ENCODE measurements around the gene ENO4.

The ENO4 gene

GRCh38 chr10:116919164-116919563 lies 69.9 kb downstream of the ENO4 start:
- no peak for DNase-seq

- DNase-seq = no peak
These were observed 70.4 kb downstream of the ENO4 start for GRCh38 chr10:116919706-116920105.

GRCh38 chr10:116925056-116925455 lies 75.8 kb downstream of the ENO4 start:
- DNase-seq = no peak

GRCh38 chr10:116926426-116926825 lies 77.1 kb downstream of the ENO4 start:
- DNase-seq = no peak

GRCh38 chr10:116931806-116932205 lies 82.5 kb downstream of the ENO4 start:
- no peak for DNase-seq

All from suppressor macrophage treated with lipopolysaccharide for 1 hour (primary cell).